Thoracic aorta (tissue), 2 donors: ENCODE data around the gene PCDHB4. TPM values are rescaled to one million over a fixed set of nuclear protein-coding genes. Genes with fewer than 3 reads are reported as not detected.
"Not testable (repeated sequence)": the region's sequence is repeated elsewhere in the genome, so short reads cannot be mapped to it uniquely, and the experiment has no call there.

ENCODE experiments used
- ATAC-seq: fragments of 150-250 bp; one replicate; pipeline ENCODE4 v1.8.0; 2017; ENCODE audit warnings: low read depth; ENCODE audit not compliant: insufficient number of reproducible peaks, low FRiP score
- DNase-seq: peaks from one replicate; pipeline ENCODE4 v3.0.0-alpha.2; 2020; ENCODE audit warnings: low spot score
- H3K27ac ChIP-seq, 2 donors: fragments of 200-600 bp; sonication (generic); 1 replicate in 1 of 2; 2 replicates in 1 of 2; pipeline ENCODE4 v1.5.1; 2016; ENCODE audit warnings: mild to moderate bottlenecking in 2 of 2, moderate library complexity in 2 of 2
- H3K27me3 ChIP-seq: fragments of 200-600 bp; sonication (generic); replicated peaks from 2 replicates; pipeline ENCODE4 v1.6.0; 2016; ENCODE audit warnings: mild to moderate bottlenecking; ENCODE audit not compliant: insufficient read depth
- H3K36me3 ChIP-seq: fragments of 200-600 bp; sonication (generic); one replicate; pipeline ENCODE4 v1.5.1; 2016
- H3K4me1 ChIP-seq, 2 donors: fragments of 200-600 bp; sonication (generic); 1 replicate in 1 of 2; 2 replicates in 1 of 2; pipeline versions ENCODE4 v1.5.1 to v1.6.0; 2016; ENCODE audit warnings: low read depth in 2 of 2, mild to moderate bottlenecking in 1 of 2; ENCODE audit not compliant: control insufficient read depth in 1 of 2
- H3K4me3 ChIP-seq: fragments of 200-600 bp; sonication (generic); 2 replicates; pipeline ENCODE4 v1.5.1; 2016; ENCODE audit warnings: mild to moderate bottlenecking
- H3K9me3 ChIP-seq: fragments of 200-600 bp; sonication (generic); 2 replicates; pipeline ENCODE4 v1.5.1; 2016
- total RNA-seq, 2 donors: library from RNA; depleted of rRNA; stranded (reverse); fragments of >200 nt; gene quantifications; one replicate each; pipeline versions ENCODE4 v1.1.0 to v1.2.3, GENCODE V29; 2016
- TF ChIP-seq, protein P1 (sequence below): fragments of 200-600 bp; sonication (generic); IDR thresholded peaks from one replicate; pipeline ENCODE4 v1.5.1; 2019; ENCODE audit warnings: antibody characterized with exemption

Gene PCDHB4
- total RNA-seq, 2 donors from 2014 or later: 2.8 to 14.5 TPM

- H3K27ac ChIP-seq: no peak overlapping the region
- ATAC-seq: no peak
- H3K4me3 ChIP-seq: no peak overlapping the region
- TF ChIP-seq, protein P1, sequence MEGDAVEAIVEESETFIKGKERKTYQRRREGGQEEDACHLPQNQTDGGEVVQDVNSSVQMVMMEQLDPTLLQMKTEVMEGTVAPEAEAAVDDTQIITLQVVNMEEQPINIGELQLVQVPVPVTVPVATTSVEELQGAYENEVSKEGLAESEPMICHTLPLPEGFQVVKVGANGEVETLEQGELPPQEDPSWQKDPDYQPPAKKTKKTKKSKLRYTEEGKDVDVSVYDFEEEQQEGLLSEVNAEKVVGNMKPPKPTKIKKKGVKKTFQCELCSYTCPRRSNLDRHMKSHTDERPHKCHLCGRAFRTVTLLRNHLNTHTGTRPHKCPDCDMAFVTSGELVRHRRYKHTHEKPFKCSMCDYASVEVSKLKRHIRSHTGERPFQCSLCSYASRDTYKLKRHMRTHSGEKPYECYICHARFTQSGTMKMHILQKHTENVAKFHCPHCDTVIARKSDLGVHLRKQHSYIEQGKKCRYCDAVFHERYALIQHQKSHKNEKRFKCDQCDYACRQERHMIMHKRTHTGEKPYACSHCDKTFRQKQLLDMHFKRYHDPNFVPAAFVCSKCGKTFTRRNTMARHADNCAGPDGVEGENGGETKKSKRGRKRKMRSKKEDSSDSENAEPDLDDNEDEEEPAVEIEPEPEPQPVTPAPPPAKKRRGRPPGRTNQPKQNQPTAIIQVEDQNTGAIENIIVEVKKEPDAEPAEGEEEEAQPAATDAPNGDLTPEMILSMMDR: no peak
- H3K9me3 ChIP-seq: peaks cover 58% of the 10 kb centered on the region
- no peaks in the 10 kb centered on the region for H3K36me3 ChIP-seq
- no peaks in the 10 kb centered on the region for H3K4me1 ChIP-seq
- H3K27me3 ChIP-seq: no peaks in the 10 kb centered on the region
- DNase-seq: no peak
Observed at GRCh38 chr5:141150993-141151325, 29.3 kb downstream of the PCDHB4 start.

DNA sequence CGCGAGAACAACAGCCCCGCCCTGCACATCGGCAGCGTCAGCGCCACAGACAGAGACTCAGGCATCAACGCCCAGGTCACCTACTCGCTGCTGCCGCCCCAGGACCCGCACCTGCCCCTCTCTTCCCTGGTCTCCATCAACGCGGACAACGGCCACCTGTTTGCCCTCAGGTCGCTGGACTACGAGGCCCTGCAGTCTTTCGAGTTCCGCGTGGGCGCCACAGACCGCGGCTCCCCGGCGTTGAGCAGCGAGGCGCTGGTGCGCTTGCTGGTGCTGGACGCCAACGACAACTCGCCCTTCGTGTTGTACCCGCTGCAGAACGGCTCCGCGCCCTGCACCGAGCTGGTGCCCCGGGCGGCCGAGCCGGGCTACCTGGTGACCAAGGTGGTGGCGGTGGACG is 30.0 kb downstream of the PCDHB4 start:
- peaks cover 65% of the 10 kb centered on the region for H3K9me3 ChIP-seq
- not testable (repeated sequence) for H3K36me3 ChIP-seq, H3K27me3 ChIP-seq, DNase-seq, H3K27ac ChIP-seq, H3K4me1 ChIP-seq, ATAC-seq, H3K4me3 ChIP-seq

DNA sequence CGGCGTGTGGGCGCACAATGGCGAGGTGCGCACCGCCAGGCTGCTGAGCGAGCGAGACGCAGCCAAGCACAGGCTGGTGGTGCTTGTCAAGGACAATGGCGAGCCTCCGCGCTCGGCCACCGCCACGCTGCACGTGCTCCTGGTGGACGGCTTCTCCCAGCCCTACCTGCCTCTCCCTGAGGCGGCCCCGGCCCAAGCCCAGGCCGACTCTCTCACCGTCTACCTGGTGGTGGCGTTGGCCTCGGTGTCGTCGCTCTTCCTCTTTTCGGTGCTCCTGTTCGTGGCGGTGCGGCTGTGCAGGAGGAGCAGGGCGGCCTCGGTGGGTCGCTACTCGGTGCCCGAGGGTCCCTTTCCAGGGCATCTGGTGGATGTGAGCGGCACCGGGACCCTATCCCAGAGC is 30.5 kb downstream of the PCDHB4 start:
- not testable (repeated sequence) for H3K27ac ChIP-seq

GRCh38 chr5:141155540-141156374 is 34.1 kb downstream of the PCDHB4 start:
- H3K27ac ChIP-seq: no peak overlapping the region
- TF ChIP-seq, protein P1: no peak
- peaks cover 55% of the 10 kb centered on the region for H3K9me3 ChIP-seq
- no peaks in the 10 kb centered on the region for H3K36me3 ChIP-seq
- H3K27me3 ChIP-seq: no peaks in the 10 kb centered on the region
- DNase-seq (no peak), ATAC-seq (no peak)
- H3K4me1 ChIP-seq: no peaks in the 10 kb centered on the region
- H3K4me3 ChIP-seq: no peak overlapping the region

More for the DNA sequence above, 30.5 kb downstream of the PCDHB4 start:
- ATAC-seq, H3K4me3 ChIP-seq, H3K4me1 ChIP-seq, H3K27me3 ChIP-seq, H3K36me3 ChIP-seq, DNase-seq: not testable (repeated sequence)
- peaks cover 70% of the 10 kb centered on the region for H3K9me3 ChIP-seq

GRCh38 chr5:141157356-141157755 is 35.7 kb downstream of the PCDHB4 start:
- ATAC-seq, H3K36me3 ChIP-seq, H3K4me1 ChIP-seq, DNase-seq, H3K27ac ChIP-seq, H3K27me3 ChIP-seq, H3K4me3 ChIP-seq: not testable (repeated sequence)
- H3K9me3 ChIP-seq: peaks cover 49% of the 10 kb centered on the region

GRCh38 chr5:141157901-141158300 is 36.3 kb downstream of the PCDHB4 start:
- H3K4me1 ChIP-seq, DNase-seq, H3K27me3 ChIP-seq, ATAC-seq, H3K36me3 ChIP-seq, H3K4me3 ChIP-seq, H3K27ac ChIP-seq: not testable (repeated sequence)
- peaks cover 49% of the 10 kb centered on the region for H3K9me3 ChIP-seq

DNA sequence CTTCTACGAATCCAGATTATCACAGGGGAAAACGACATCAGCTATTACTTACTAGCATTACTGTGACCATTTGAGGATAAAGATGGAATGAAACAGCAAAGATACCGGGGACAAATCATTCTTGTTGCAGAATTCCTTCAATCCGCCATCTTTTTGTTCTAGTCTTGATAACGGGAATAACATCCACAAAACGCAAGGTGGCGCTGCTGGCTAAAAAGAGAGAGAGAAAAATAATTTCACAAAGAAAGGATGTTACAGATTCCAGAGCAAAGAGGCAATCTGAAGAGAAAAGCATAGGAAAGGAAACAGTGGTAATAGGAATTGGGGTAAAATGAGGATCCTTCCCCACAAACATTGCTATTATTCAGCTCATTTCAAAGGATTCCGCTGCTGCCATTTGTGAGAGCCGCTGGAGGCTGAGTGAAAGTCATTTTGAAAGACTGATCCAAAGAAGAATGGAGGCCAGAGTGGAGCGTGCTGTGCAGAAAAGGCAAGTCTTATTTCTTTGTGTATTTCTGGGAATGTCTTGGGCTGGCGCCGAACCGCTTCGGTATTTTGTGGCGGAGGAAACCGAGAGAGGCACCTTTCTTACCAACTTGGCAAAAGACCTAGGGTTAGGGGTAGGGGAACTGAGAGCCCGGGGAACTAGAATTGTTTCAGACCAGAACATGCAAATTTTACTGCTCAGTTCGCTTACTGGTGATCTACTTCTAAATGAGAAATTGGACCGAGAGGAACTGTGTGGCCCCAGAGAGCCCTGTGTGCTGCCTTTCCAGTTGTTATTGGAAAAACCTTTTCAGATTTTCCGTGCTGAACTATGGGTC is 51.0 kb downstream of the PCDHB4 start, which contains the start of gene PCDHB7:
Gene PCDHB7, plus strand, starts transcription at position 264 of the 824 bp plus-strand sequence. Its CDS starts 192 bp downstream, at position 456.
- no peaks in the 10 kb centered on the region for H3K36me3 ChIP-seq
- no peaks in the 10 kb centered on the region for H3K27me3 ChIP-seq
- ATAC-seq (no peak), DNase-seq (no peak)
- H3K27ac ChIP-seq: no peak within 1 kb of the TSS
- no peaks in the 10 kb centered on the region for H3K4me1 ChIP-seq
- TF ChIP-seq, protein P1: peak; percentile 16
- H3K4me3 ChIP-seq: peak within 1 kb of the TSS; percentile 42
- peaks cover 39% of the 10 kb centered on the region for H3K9me3 ChIP-seq

DNA sequence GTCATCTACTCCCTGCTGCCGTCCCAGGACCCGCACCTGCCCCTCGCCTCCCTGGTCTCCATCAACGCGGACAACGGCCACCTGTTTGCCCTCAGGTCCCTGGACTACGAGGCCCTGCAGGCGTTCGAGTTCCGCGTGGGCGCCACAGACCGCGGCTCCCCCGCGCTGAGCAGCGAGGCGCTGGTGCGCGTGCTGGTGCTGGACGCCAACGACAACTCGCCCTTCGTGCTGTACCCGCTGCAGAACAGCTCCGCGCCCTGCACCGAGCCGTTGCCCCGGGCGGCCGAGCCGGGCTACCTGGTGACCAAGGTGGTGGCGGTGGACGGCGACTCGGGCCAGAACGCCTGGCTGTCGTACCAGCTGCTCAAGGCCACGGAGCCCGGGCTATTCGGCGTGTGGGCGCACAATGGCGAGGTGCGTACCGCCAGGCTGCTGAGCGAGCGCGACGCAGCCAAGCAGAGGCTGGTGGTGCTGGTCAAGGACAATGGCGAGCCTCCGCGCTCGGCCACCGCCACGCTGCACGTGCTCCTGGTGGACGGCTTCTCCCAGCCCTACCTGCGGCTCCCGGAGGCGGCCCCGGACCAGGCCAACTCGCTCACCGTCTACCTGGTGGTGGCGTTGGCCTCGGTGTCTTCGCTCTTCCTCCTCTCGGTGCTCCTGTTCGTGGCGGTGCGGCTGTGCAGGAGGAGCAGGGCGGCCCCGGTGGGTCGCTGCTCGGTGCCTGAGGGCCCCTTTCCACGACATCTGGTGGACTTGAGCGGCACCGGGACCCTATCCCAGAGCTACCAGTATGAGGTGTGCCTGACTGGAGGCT is 52.9 kb downstream of the PCDHB4 start:
- not testable (repeated sequence) for ATAC-seq, DNase-seq, H3K4me3 ChIP-seq, H3K4me1 ChIP-seq, H3K27me3 ChIP-seq, H3K27ac ChIP-seq, H3K36me3 ChIP-seq
- peaks cover 45% of the 10 kb centered on the region for H3K9me3 ChIP-seq
